ENCODE data around the gene ALG6. TPM values are rescaled to one million over a fixed set of nuclear protein-coding genes. Genes with fewer than 3 reads are reported as not detected.

Gene ALG6
- total and polyA plus RNA-seq, 3 donors from 2014 or later = 7.8 to 10.0 (median 9.9) TPM

GRCh38 chr1:63379583-63379982 lies 12.2 kb downstream of the ALG6 start:
- no peaks in the 10 kb centered on the region for H3K27me3 ChIP-seq
- H3K9me3 ChIP-seq = no peaks in the 10 kb centered on the region
- intact Hi-C loops (cut with DNase I; ENCODE audit: low total_unique reads) = no loop called here
- H3K27ac ChIP-seq = no peak overlapping the region
- TF ChIP-seq, protein P1, sequence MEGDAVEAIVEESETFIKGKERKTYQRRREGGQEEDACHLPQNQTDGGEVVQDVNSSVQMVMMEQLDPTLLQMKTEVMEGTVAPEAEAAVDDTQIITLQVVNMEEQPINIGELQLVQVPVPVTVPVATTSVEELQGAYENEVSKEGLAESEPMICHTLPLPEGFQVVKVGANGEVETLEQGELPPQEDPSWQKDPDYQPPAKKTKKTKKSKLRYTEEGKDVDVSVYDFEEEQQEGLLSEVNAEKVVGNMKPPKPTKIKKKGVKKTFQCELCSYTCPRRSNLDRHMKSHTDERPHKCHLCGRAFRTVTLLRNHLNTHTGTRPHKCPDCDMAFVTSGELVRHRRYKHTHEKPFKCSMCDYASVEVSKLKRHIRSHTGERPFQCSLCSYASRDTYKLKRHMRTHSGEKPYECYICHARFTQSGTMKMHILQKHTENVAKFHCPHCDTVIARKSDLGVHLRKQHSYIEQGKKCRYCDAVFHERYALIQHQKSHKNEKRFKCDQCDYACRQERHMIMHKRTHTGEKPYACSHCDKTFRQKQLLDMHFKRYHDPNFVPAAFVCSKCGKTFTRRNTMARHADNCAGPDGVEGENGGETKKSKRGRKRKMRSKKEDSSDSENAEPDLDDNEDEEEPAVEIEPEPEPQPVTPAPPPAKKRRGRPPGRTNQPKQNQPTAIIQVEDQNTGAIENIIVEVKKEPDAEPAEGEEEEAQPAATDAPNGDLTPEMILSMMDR (IDR thresholded peaks at IDR 0.05) = no peak
- TF ChIP-seq POLR2A (IDR thresholded peaks at IDR 0.05) = no peak
- H3K36me3 ChIP-seq (ENCODE audit: low read depth, missing control alignments) = no peaks in the 10 kb centered on the region
- no peak for DNase-seq
- 92 to 96% methylated on average over 2 of the region's 2 CpGs for WGBS, 2 donors
- no peak overlapping the region for H3K4me3 ChIP-seq
- H3K4me1 ChIP-seq = no peaks in the 10 kb centered on the region

DNA sequence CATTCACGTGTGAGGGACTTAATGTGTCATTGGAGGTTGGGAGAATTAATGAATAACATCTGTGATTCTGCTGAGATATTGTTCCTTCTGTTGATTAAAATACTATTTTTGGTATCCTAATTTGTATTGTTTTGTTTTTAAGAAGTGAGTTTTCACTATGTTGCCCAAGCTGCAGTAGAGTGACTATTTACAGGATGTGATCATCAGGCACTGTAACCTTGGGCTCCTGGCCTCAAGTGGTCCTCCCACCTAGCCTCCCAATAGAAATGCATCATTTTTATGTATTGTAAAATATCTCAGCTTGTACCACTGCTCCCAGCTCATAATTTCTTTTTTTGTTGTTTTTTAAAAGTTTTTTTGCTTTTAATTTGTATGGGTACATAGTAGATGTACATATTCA lies 14.3 kb downstream of the ALG6 start:
- TF ChIP-seq, protein P1 (IDR thresholded peaks at IDR 0.05) = no peak
- no peak for TF ChIP-seq POLR2A (IDR thresholded peaks at IDR 0.05)
- Histone ChIP-seq H3K4me3 (no peak overlapping the region), H3K36me3 (ENCODE audit: low read depth, missing control alignments) (no peaks in the 10 kb centered on the region), H3K4me1 (no peaks in the 10 kb centered on the region), H3K9me3 (no peaks in the 10 kb centered on the region), H3K27me3 (no peaks in the 10 kb centered on the region), H3K27ac (no peak overlapping the region)
- 57 to 83% methylated on average over 1 of the region's 1 CpG for WGBS, 2 donors
- intact Hi-C loops (cut with DNase I; ENCODE audit: low total_unique reads) = no loop called here
- no peak for DNase-seq

DNA sequence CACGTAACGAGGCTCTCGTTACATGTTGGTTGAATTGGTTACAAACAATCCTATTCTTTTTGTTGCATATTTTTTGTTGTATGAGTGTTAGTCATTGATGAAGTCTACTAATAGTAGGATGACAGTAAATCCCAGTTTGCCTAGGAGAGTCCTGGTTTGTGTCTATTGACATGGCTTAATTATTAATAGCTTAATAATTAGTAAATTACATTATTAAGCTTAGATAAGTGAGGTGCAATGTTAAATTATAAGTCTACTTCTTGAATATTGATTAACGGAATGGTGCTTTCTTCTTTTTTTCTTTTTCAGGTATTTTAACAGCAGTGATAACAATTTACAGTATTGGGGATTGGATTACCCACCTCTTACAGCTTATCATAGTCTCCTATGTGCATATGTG lies 34.5 kb downstream of the ALG6 start:
- DNase-seq = no peak
- 80 to 89% methylated on average over 4 of the region's 4 CpGs for WGBS, 2 donors
- Histone ChIP-seq H3K27me3 (no peaks in the 10 kb centered on the region), H3K4me1 (no peaks in the 10 kb centered on the region), H3K4me3 (no peak overlapping the region), H3K36me3 (ENCODE audit: low read depth, missing control alignments) (no peaks in the 10 kb centered on the region), H3K9me3 (no peaks in the 10 kb centered on the region), H3K27ac (no peak overlapping the region)
- intact Hi-C loops (cut with DNase I; ENCODE audit: low total_unique reads) = no loop called here
- TF ChIP-seq POLR2A (IDR thresholded peaks at IDR 0.05) = no peak
- TF ChIP-seq, protein P1 (IDR thresholded peaks at IDR 0.05) = no peak

- Histone ChIP-seq H3K4me3 (no peak overlapping the region), H3K27ac (no peak overlapping the region), H3K9me3 (no peaks in the 10 kb centered on the region), H3K27me3 (no peaks in the 10 kb centered on the region), H3K4me1 (no peaks in the 10 kb centered on the region), H3K36me3 (ENCODE audit: low read depth, missing control alignments) (no peaks in the 10 kb centered on the region)
- no peak for DNase-seq
- TF ChIP-seq, protein P1 (IDR thresholded peaks at IDR 0.05) = no peak
- no peak for TF ChIP-seq POLR2A (IDR thresholded peaks at IDR 0.05)
- WGBS, 2 donors = 60 to 81% methylated on average over 3 of the region's 3 CpGs
- intact Hi-C loops (cut with DNase I; ENCODE audit: low total_unique reads) = no loop called here
Observed at GRCh38 chr1:63403386-63403785, 36.0 kb downstream of the ALG6 start.

- no peaks in the 10 kb centered on the region for H3K27me3 ChIP-seq
- DNase-seq = no peak
- intact Hi-C loops (cut with DNase I; ENCODE audit: low total_unique reads) = no loop called here
- no peak overlapping the region for H3K27ac ChIP-seq
- H3K9me3 ChIP-seq = no peaks in the 10 kb centered on the region
- no peaks in the 10 kb centered on the region for H3K4me1 ChIP-seq
- H3K4me3 ChIP-seq = no peak overlapping the region
- no peak for TF ChIP-seq POLR2A (IDR thresholded peaks at IDR 0.05)
- TF ChIP-seq, protein P1 (IDR thresholded peaks at IDR 0.05) = no peak
- no peaks in the 10 kb centered on the region for H3K36me3 ChIP-seq (ENCODE audit: low read depth, missing control alignments)
Observed at GRCh38 chr1:63405021-63405420, 37.6 kb downstream of the ALG6 start.
